22Rv1 (cell line): ENCODE data around the gene RAPSN.

ENCODE experiments used
- ZFX ChIP-seq: fragments of 450-650 bp; IDR thresholded peaks from 2 replicates; pipeline ENCODE4 v1.6.1; 2017; ENCODE audit warnings: antibody characterized with exemption, borderline replicate concordance
- TF ChIP-seq, protein P1 (sequence below): fragments of 450-650 bp; IDR thresholded peaks from 2 replicates; pipeline ENCODE4 v1.5.1; 2017; ENCODE audit warnings: mild to moderate bottlenecking

- TF ChIP-seq, protein P1, sequence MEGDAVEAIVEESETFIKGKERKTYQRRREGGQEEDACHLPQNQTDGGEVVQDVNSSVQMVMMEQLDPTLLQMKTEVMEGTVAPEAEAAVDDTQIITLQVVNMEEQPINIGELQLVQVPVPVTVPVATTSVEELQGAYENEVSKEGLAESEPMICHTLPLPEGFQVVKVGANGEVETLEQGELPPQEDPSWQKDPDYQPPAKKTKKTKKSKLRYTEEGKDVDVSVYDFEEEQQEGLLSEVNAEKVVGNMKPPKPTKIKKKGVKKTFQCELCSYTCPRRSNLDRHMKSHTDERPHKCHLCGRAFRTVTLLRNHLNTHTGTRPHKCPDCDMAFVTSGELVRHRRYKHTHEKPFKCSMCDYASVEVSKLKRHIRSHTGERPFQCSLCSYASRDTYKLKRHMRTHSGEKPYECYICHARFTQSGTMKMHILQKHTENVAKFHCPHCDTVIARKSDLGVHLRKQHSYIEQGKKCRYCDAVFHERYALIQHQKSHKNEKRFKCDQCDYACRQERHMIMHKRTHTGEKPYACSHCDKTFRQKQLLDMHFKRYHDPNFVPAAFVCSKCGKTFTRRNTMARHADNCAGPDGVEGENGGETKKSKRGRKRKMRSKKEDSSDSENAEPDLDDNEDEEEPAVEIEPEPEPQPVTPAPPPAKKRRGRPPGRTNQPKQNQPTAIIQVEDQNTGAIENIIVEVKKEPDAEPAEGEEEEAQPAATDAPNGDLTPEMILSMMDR, result no peak
- no peak for TF ChIP-seq ZFX
Measured at GRCh38 chr11:47453365-47453764, 4.4 kb upstream of the RAPSN start.
